WTC11 (cell line): ENCODE measurements around the gene MRPS6. TPM values are rescaled to one million over a fixed set of nuclear protein-coding genes. Genes with fewer than 3 reads are reported as not detected.

Experiments used
- ATAC-seq: fragments of 200-7000 bp; cut with Tn5 transposase; 2 replicates; pipeline ENCODE4 v1.10.0; 2021; ENCODE audit warnings: mild to moderate bottlenecking, moderate library complexity
- CTCF ChIA-PET: fragments of 300-600 bp; sonication (Branson Sonifier 250); formaldehyde crosslinking; loops from one replicate; lab custom pipeline; 2021; ENCODE audit warnings: antibody characterized with exemption; lab: Charles Lee
- POLR2A ChIA-PET: fragments of 350-600 bp; sonication (Branson Sonifier 250); formaldehyde crosslinking; loops from one replicate; lab custom pipeline; 2021; ENCODE audit warnings: antibody characterized with exemption; lab: Charles Lee
- DNase-seq: peaks from one replicate; pipeline ENCODE4 v3.0.0; 2021; ENCODE audit warnings: low spot score
- H3K27ac Mint-ChIP-seq: 2 replicates; pipeline ENCODE4 v1.8.0; 2021; ENCODE audit warnings: mixed read lengths
- H3K27me3 Mint-ChIP-seq: 2 replicates; pipeline ENCODE4 v1.8.0; 2021; ENCODE audit warnings: low read depth, mild to moderate bottlenecking, moderate library complexity, mixed read lengths
- H3K36me3 Mint-ChIP-seq: 2 replicates; pipeline ENCODE4 v1.8.0; 2021; ENCODE audit warnings: mixed read lengths
- H3K4me1 Mint-ChIP-seq: 2 replicates; pipeline ENCODE4 v1.8.0; 2022; ENCODE audit warnings: mixed read lengths
- H3K4me3 Mint-ChIP-seq: 2 replicates; pipeline ENCODE4 v1.8.0; 2021; ENCODE audit warnings: mild to moderate bottlenecking, moderate library complexity, mixed read lengths
- H3K9me3 Mint-ChIP-seq: 2 replicates; pipeline ENCODE4 v1.8.0; 2021; ENCODE audit warnings: mixed read lengths
- ATF1 ChIP-seq: sonication (generic); formaldehyde crosslinking; IDR thresholded peaks from 2 replicates; pipeline ENCODE4 v1.8.1; 2023; ENCODE audit warnings: mild to moderate bottlenecking, moderate library complexity, missing genetic modification reagents
- ELF4 ChIP-seq: sonication (generic); formaldehyde crosslinking; IDR thresholded peaks from 2 replicates; pipeline ENCODE4 v1.8.1; 2022; ENCODE audit warnings: low read depth, mild to moderate bottlenecking, moderate library complexity, missing genetic modification reagents
- FOXP1 ChIP-seq: sonication (generic); formaldehyde crosslinking; IDR thresholded peaks from 2 replicates; pipeline ENCODE4 v1.8.0; 2022; ENCODE audit warnings: missing genetic modification reagents, mild to moderate bottlenecking, moderate library complexity, borderline replicate concordance
- NR3C1 ChIP-seq: sonication (generic); formaldehyde crosslinking; conservative IDR thresholded peaks from 2 replicates; pipeline ENCODE4 v1.8.1; 2023; ENCODE audit warnings: low read depth, mild to moderate bottlenecking, missing genetic modification reagents
- OVOL2 ChIP-seq: fragments of 250-450 bp; sonication (Bioruptor Pico); IDR thresholded peaks from 2 replicates; pipeline ENCODE4 v1.9.0; 2021; ENCODE audit warnings: mild to moderate bottlenecking, borderline replicate concordance
- SP1 ChIP-seq: sonication (generic); formaldehyde crosslinking; conservative IDR thresholded peaks from 2 replicates; pipeline ENCODE4 v1.8.1; 2022; ENCODE audit warnings: missing genetic modification reagents
- TEAD1 ChIP-seq: sonication (generic); formaldehyde crosslinking; IDR thresholded peaks from 2 replicates; pipeline ENCODE4 v1.8.0; 2022; ENCODE audit warnings: mild to moderate bottlenecking, missing genetic modification reagents
- TP53 ChIP-seq: sonication (generic); formaldehyde crosslinking; IDR thresholded peaks from 2 replicates; pipeline ENCODE4 v1.8.1; 2023; ENCODE audit warnings: mild to moderate bottlenecking, missing genetic modification reagents
- ZNF121 ChIP-seq: sonication (generic); formaldehyde crosslinking; IDR thresholded peaks from 2 replicates; pipeline ENCODE4 v1.8.0; 2023; ENCODE audit warnings: missing genetic modification reagents
- total RNA-seq: library from RNA; stranded (reverse); gene quantifications from 3 replicates; pipeline ENCODE4 v1.2.3, GENCODE V29; 2021
- TF ChIP-seq, protein P1 (sequence below): sonication (generic); formaldehyde crosslinking; IDR thresholded peaks from 2 replicates; pipeline ENCODE4 v1.8.0; 2022; ENCODE audit warnings: missing genetic modification reagents
- TF ChIP-seq, protein P2 (sequence below): sonication (generic); formaldehyde crosslinking; IDR thresholded peaks from 2 replicates; pipeline ENCODE4 v1.8.1; 2023; ENCODE audit warnings: mild to moderate bottlenecking, moderate library complexity, missing genetic modification reagents
- TF ChIP-seq, protein P3 (sequence below): sonication (generic); formaldehyde crosslinking; IDR thresholded peaks from 2 replicates; pipeline ENCODE4 v1.8.0; 2022; ENCODE audit warnings: mild to moderate bottlenecking, missing genetic modification reagents
- TF ChIP-seq, protein P4 (sequence below): sonication (generic); formaldehyde crosslinking; IDR thresholded peaks from 2 replicates; pipeline ENCODE4 v1.8.1; 2022; ENCODE audit warnings: missing genetic modification reagents, borderline replicate concordance
- TF ChIP-seq, protein P5 (sequence below): sonication (generic); formaldehyde crosslinking; IDR thresholded peaks from 2 replicates; pipeline ENCODE4 v1.8.0; 2023; ENCODE audit warnings: missing genetic modification reagents
- TF ChIP-seq, protein P6 (sequence below): sonication (generic); formaldehyde crosslinking; IDR thresholded peaks from 2 replicates; pipeline ENCODE4 v1.8.0; 2022; ENCODE audit warnings: mild to moderate bottlenecking, missing genetic modification reagents
- TF ChIP-seq, protein P7 (sequence below): fragments of 250-450 bp; sonication (Bioruptor Pico); IDR thresholded peaks from 2 replicates; pipeline ENCODE4 v1.8.0; 2021; ENCODE audit warnings: mild to moderate bottlenecking

Gene MRPS6
- total RNA-seq, 1 experiment from 2014 or later, result 133 TPM

DNA sequence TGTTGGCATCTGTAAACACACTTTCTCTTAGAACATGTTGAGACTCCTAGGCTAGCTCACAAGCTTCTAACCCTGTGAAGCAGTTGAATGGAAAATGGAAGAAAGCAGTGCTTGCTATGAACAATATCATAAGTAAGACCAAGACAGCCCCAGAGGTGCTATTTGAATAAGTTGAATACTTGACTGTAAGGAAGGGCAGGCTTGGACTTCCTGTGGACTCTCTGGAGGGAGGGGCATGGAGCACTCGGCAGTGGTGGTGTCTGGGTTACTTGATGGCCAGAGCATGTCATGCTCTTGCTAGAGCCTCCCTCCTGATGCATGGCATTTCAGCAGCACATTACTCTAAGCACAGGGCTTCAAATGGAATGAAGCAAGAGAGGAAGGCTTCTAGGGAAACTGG is 60.0 kb downstream of the MRPS6 start:
- no peak overlapping the region for H3K4me3 Mint-ChIP-seq
- ATAC-seq (no peak), DNase-seq (no peak)
- H3K4me1 Mint-ChIP-seq, result peaks cover 55% of the 10 kb centered on the region
- TF ChIP-seq, protein P1, sequence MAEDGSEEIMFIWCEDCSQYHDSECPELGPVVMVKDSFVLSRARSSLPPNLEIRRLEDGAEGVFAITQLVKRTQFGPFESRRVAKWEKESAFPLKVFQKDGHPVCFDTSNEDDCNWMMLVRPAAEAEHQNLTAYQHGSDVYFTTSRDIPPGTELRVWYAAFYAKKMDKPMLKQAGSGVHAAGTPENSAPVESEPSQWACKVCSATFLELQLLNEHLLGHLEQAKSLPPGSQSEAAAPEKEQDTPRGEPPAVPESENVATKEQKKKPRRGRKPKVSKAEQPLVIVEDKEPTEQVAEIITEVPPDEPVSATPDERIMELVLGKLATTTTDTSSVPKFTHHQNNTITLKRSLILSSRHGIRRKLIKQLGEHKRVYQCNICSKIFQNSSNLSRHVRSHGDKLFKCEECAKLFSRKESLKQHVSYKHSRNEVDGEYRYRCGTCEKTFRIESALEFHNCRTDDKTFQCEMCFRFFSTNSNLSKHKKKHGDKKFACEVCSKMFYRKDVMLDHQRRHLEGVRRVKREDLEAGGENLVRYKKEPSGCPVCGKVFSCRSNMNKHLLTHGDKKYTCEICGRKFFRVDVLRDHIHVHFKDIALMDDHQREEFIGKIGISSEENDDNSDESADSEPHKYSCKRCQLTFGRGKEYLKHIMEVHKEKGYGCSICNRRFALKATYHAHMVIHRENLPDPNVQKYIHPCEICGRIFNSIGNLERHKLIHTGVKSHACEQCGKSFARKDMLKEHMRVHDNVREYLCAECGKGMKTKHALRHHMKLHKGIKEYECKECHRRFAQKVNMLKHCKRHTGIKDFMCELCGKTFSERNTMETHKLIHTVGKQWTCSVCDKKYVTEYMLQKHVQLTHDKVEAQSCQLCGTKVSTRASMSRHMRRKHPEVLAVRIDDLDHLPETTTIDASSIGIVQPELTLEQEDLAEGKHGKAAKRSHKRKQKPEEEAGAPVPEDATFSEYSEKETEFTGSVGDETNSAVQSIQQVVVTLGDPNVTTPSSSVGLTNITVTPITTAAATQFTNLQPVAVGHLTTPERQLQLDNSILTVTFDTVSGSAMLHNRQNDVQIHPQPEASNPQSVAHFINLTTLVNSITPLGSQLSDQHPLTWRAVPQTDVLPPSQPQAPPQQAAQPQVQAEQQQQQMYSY (CRISPR knock-in tag), result no peak
- TF ChIP-seq, protein P2, sequence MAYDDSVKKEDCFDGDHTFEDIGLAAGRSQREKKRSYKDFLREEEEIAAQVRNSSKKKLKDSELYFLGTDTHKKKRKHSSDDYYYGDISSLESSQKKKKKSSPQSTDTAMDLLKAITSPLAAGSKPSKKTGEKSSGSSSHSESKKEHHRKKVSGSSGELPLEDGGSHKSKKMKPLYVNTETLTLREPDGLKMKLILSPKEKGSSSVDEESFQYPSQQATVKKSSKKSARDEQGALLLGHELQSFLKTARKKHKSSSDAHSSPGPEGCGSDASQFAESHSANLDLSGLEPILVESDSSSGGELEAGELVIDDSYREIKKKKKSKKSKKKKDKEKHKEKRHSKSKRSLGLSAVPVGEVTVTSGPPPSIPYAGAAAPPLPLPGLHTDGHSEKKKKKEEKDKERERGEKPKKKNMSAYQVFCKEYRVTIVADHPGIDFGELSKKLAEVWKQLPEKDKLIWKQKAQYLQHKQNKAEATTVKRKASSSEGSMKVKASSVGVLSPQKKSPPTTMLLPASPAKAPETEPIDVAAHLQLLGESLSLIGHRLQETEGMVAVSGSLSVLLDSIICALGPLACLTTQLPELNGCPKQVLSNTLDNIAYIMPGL (CRISPR knock-in tag), result no peak
- TF ChIP-seq, protein P3, sequence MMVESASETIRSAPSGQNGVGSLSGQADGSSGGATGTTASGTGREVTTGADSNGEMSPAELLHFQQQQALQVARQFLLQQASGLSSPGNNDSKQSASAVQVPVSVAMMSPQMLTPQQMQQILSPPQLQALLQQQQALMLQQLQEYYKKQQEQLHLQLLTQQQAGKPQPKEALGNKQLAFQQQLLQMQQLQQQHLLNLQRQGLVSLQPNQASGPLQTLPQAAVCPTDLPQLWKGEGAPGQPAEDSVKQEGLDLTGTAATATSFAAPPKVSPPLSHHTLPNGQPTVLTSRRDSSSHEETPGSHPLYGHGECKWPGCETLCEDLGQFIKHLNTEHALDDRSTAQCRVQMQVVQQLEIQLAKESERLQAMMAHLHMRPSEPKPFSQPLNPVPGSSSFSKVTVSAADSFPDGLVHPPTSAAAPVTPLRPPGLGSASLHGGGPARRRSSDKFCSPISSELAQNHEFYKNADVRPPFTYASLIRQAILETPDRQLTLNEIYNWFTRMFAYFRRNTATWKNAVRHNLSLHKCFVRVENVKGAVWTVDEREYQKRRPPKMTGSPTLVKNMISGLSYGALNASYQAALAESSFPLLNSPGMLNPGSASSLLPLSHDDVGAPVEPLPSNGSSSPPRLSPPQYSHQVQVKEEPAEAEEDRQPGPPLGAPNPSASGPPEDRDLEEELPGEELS (CRISPR knock-in tag), result no peak
- no peak for TF ChIP-seq TP53
- TF ChIP-seq, protein P4, sequence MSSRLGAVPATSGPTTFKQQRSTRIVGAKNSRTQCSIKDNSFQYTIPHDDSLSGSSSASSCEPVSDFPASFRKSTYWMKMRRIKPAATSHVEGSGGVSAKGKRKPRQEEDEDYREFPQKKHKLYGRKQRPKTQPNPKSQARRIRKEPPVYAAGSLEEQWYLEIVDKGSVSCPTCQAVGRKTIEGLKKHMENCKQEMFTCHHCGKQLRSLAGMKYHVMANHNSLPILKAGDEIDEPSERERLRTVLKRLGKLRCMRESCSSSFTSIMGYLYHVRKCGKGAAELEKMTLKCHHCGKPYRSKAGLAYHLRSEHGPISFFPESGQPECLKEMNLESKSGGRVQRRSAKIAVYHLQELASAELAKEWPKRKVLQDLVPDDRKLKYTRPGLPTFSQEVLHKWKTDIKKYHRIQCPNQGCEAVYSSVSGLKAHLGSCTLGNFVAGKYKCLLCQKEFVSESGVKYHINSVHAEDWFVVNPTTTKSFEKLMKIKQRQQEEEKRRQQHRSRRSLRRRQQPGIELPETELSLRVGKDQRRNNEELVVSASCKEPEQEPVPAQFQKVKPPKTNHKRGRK (CRISPR knock-in tag), result no peak
- TF ChIP-seq, protein P5, sequence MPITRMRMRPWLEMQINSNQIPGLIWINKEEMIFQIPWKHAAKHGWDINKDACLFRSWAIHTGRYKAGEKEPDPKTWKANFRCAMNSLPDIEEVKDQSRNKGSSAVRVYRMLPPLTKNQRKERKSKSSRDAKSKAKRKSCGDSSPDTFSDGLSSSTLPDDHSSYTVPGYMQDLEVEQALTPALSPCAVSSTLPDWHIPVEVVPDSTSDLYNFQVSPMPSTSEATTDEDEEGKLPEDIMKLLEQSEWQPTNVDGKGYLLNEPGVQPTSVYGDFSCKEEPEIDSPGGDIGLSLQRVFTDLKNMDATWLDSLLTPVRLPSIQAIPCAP (CRISPR knock-in tag), result no peak
- TF ChIP-seq, protein P6, sequence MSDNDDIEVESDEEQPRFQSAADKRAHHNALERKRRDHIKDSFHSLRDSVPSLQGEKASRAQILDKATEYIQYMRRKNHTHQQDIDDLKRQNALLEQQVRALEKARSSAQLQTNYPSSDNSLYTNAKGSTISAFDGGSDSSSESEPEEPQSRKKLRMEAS (CRISPR knock-in tag), result no peak
- TF ChIP-seq ELF4 (CRISPR knock-in tag), result no peak
- no peak for TF ChIP-seq ZNF121 (CRISPR knock-in tag)
- no peak for TF ChIP-seq OVOL2 (CRISPR knock-in tag)
- no peak for TF ChIP-seq TEAD1
- TF ChIP-seq, protein P7, sequence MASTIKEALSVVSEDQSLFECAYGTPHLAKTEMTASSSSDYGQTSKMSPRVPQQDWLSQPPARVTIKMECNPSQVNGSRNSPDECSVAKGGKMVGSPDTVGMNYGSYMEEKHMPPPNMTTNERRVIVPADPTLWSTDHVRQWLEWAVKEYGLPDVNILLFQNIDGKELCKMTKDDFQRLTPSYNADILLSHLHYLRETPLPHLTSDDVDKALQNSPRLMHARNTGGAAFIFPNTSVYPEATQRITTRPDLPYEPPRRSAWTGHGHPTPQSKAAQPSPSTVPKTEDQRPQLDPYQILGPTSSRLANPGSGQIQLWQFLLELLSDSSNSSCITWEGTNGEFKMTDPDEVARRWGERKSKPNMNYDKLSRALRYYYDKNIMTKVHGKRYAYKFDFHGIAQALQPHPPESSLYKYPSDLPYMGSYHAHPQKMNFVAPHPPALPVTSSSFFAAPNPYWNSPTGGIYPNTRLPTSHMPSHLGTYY (CRISPR knock-in tag), result no peak
- TF ChIP-seq FOXP1 (CRISPR knock-in tag), result no peak
- TF ChIP-seq SP1 (CRISPR knock-in tag), result no peak
- no peak for TF ChIP-seq NR3C1
- TF ChIP-seq ATF1 (CRISPR knock-in tag), result no peak
- peaks cover 21% of the 10 kb centered on the region for H3K9me3 Mint-ChIP-seq
- no peaks in the 10 kb centered on the region for H3K27me3 Mint-ChIP-seq
- peaks cover 70% of the 10 kb centered on the region for H3K36me3 Mint-ChIP-seq
- ChIA-PET CTCF (interaction anchor here (0.9 to 2.0 kb wide), 7 partner anchors 42 to 214 kb away, joined by 3 to 12 read pairs (median 4); partner anchors contain the start of genes MRPS6 and SLC5A3), POLR2A (no interaction called here)
- H3K27ac Mint-ChIP-seq, result peak overlapping the region; percentile 74; the same call in 1 of the 2 replicates
